Natural killer cell treated with Interleukin-12 subunit alpha and Interleukin-12 subunit beta and Interleukin-15 and Interleukin-18, amount 100 ng/mL, for 72 hours (primary cell): ENCODE measurements around the gene ZSCAN18. TPM values are rescaled to one million over a fixed set of nuclear protein-coding genes. Genes with fewer than 3 reads are reported as not detected.
A peak's percentile ranks its signal among the peaks of the same experiment; 100 is the strongest.

ENCODE experiments used
- ATAC-seq, 2 donors: fragments of 150-1000 bp; cut with Tn5 transposase in 1 of 2; sonication (Bioruptor Pico), chemical (Tn5 transposase) in 1 of 2; 2 replicates each; pipeline ENCODE4 v1.10.0; 2021
- DNase-seq: peaks from one replicate; pipeline ENCODE4 v3.0.0; 2022; ENCODE audit warnings: low spot score
- H3K27ac Mint-ChIP-seq, 2 donors: 1 replicate in 1 of 2; 2 replicates in 1 of 2; pipeline ENCODE4 v1.8.0; 2022; ENCODE audit warnings: mixed read lengths in 2 of 2, mild to moderate bottlenecking in 1 of 2, moderate library complexity in 1 of 2
- H3K27me3 Mint-ChIP-seq, 2 donors: 1 replicate in 1 of 2; 2 replicates in 1 of 2; pipeline ENCODE4 v1.8.0; 2022; ENCODE audit warnings: mixed read lengths in 2 of 2
- H3K36me3 Mint-ChIP-seq: one replicate; pipeline ENCODE4 v1.8.0; 2022; ENCODE audit warnings: mixed read lengths
- H3K4me1 Mint-ChIP-seq, 2 donors: 1 replicate in 1 of 2; 2 replicates in 1 of 2; pipeline ENCODE4 v1.8.0; 2022; ENCODE audit warnings: low read depth in 2 of 2, mixed read lengths in 2 of 2, mild to moderate bottlenecking in 1 of 2
- H3K4me3 Mint-ChIP-seq: one replicate; pipeline ENCODE4 v1.8.0; 2022; ENCODE audit warnings: mixed read lengths
- H3K9me3 Mint-ChIP-seq: 2 replicates; pipeline ENCODE4 v1.8.0; 2022; ENCODE audit warnings: mixed read lengths
- total RNA-seq, 2 donors: library from RNA; stranded (reverse); gene quantifications; one replicate each; pipeline ENCODE4 v1.2.3, GENCODE V29; 2022

ZSCAN18 gene
- total RNA-seq, 2 donors from 2014 or later: 9.7 to 22.2 TPM

GRCh38 chr19:58097349-58097748, 682 bp downstream of the ZSCAN18 start:
- peaks cover 14% of the 10 kb centered on the region for H3K36me3 Mint-ChIP-seq
- peaks cover 10% of the 10 kb centered on the region for H3K9me3 Mint-ChIP-seq
- ATAC-seq: no peak
- DNase-seq: no peak
- peak overlapping the region; percentile 60 for H3K4me3 Mint-ChIP-seq
- H3K27ac Mint-ChIP-seq: peak overlapping the region in 1 of 2 donors; percentile 64
- H3K27me3 Mint-ChIP-seq: no peaks in the 10 kb centered on the region
- H3K4me1 Mint-ChIP-seq: peaks cover 6 to 14% of the 10 kb centered on the region in 2 donors

GRCh38 chr19:58096884-58097283, 1.1 kb downstream of the ZSCAN18 start:
- H3K4me3 Mint-ChIP-seq: peak overlapping the region; percentile 60
- peaks cover 8% of the 10 kb centered on the region for H3K9me3 Mint-ChIP-seq
- DNase-seq: no peak

GRCh38 chr19:58095328-58095727, 2.7 kb downstream of the ZSCAN18 start:
- Mint-ChIP-seq H3K4me3 (no peak overlapping the region), H3K27me3 (no peaks in the 10 kb centered on the region), H3K4me1 (peaks cover 6 to 14% of the 10 kb centered on the region in 2 donors), H3K9me3 (peaks cover 8% of the 10 kb centered on the region), H3K27ac (no peak overlapping the region), H3K36me3 (peaks cover 14% of the 10 kb centered on the region)
- ATAC-seq: no peak
- DNase-seq: no peak

More at GRCh38 chr19:58096884-58097283, 1.1 kb downstream of the ZSCAN18 start:
- H3K27ac Mint-ChIP-seq: peak overlapping the region in 1 of 2 donors; percentile 64
- no peaks in the 10 kb centered on the region for H3K27me3 Mint-ChIP-seq
- ATAC-seq: no peak
- peaks cover 14% of the 10 kb centered on the region for H3K36me3 Mint-ChIP-seq
- H3K4me1 Mint-ChIP-seq: peaks cover 6 to 14% of the 10 kb centered on the region in 2 donors

- H3K36me3 Mint-ChIP-seq: peaks cover 7% of the 10 kb centered on the region
- ATAC-seq: no peak
Observed at GRCh38 chr19:58093071-58093470, 5.0 kb downstream of the ZSCAN18 start.

GRCh38 chr19:58091251-58091995, 6.6 kb downstream of the ZSCAN18 start:
- peaks cover 3% of the 10 kb centered on the region for H3K9me3 Mint-ChIP-seq
- no peak overlapping the region for H3K27ac Mint-ChIP-seq
- H3K4me1 Mint-ChIP-seq: peaks cover 0 to under 1% of the 10 kb centered on the region in 2 donors
- no peak for ATAC-seq
- H3K4me3 Mint-ChIP-seq: no peak overlapping the region
- DNase-seq: no peak
- H3K36me3 Mint-ChIP-seq: peaks cover 6% of the 10 kb centered on the region
- H3K27me3 Mint-ChIP-seq: no peaks in the 10 kb centered on the region

More at GRCh38 chr19:58093071-58093470, 5.0 kb downstream of the ZSCAN18 start:
- no peak for DNase-seq
- H3K4me1 Mint-ChIP-seq: peaks cover under 1 to 8% of the 10 kb centered on the region in 2 donors
- H3K27ac Mint-ChIP-seq: no peak overlapping the region
- no peaks in the 10 kb centered on the region for H3K27me3 Mint-ChIP-seq
- H3K4me3 Mint-ChIP-seq: no peak overlapping the region
- H3K9me3 Mint-ChIP-seq: peaks cover 3% of the 10 kb centered on the region

- H3K9me3 Mint-ChIP-seq: peaks cover 3% of the 10 kb centered on the region
- no peak overlapping the region for H3K27ac Mint-ChIP-seq
- H3K4me1 Mint-ChIP-seq: no peaks in the 10 kb centered on the region
- H3K36me3 Mint-ChIP-seq: peaks cover 6% of the 10 kb centered on the region
- ATAC-seq: no peak
- H3K27me3 Mint-ChIP-seq: no peaks in the 10 kb centered on the region
- DNase-seq: no peak
- H3K4me3 Mint-ChIP-seq: no peak overlapping the region
Observed at GRCh38 chr19:58089846-58090245, 8.2 kb downstream of the ZSCAN18 start.

- peaks cover 11% of the 10 kb centered on the region for H3K36me3 Mint-ChIP-seq
- H3K9me3 Mint-ChIP-seq: peaks cover 6% of the 10 kb centered on the region
- ATAC-seq: no peak
- no peak for DNase-seq
- no peak overlapping the region for H3K27ac Mint-ChIP-seq
- no peaks in the 10 kb centered on the region for H3K27me3 Mint-ChIP-seq
- no peaks in the 10 kb centered on the region for H3K4me1 Mint-ChIP-seq
- no peak overlapping the region for H3K4me3 Mint-ChIP-seq
Observed at GRCh38 chr19:58088521-58089052, 9.4 kb downstream of the ZSCAN18 start.

GRCh38 chr19:58086825-58087710, 11.0 kb downstream of the ZSCAN18 start:
- Mint-ChIP-seq H3K4me1 (no peaks in the 10 kb centered on the region), H3K36me3 (peaks cover 7% of the 10 kb centered on the region), H3K27me3 (no peaks in the 10 kb centered on the region), H3K27ac (no peak overlapping the region), H3K9me3 (peaks cover 4% of the 10 kb centered on the region), H3K4me3 (no peak overlapping the region)
- DNase-seq (no peak), ATAC-seq (no peak)

- Mint-ChIP-seq H3K27ac (no peak overlapping the region), H3K36me3 (peaks cover 16% of the 10 kb centered on the region), H3K27me3 (no peaks in the 10 kb centered on the region), H3K4me1 (no peaks in the 10 kb centered on the region), H3K4me3 (no peak overlapping the region), H3K9me3 (peaks cover 10% of the 10 kb centered on the region)
- DNase-seq (no peak), ATAC-seq (no peak)
Observed at GRCh38 chr19:58085348-58085875, 12.6 kb downstream of the ZSCAN18 start.

- Mint-ChIP-seq H3K9me3 (peaks cover 15% of the 10 kb centered on the region), H3K4me3 (no peak overlapping the region), H3K27ac (no peak overlapping the region), H3K27me3 (no peaks in the 10 kb centered on the region), H3K36me3 (peaks cover 21% of the 10 kb centered on the region), H3K4me1 (no peaks in the 10 kb centered on the region)
- ATAC-seq (no peak), DNase-seq (no peak)
Observed at GRCh38 chr19:58084596-58085347, 13.3 kb downstream of the ZSCAN18 start.

GRCh38 chr19:58083021-58083420, 15.0 kb downstream of the ZSCAN18 start:
- H3K27me3 Mint-ChIP-seq: no peaks in the 10 kb centered on the region
- no peak overlapping the region for H3K27ac Mint-ChIP-seq
- H3K36me3 Mint-ChIP-seq: peaks cover 21% of the 10 kb centered on the region
- no peak for ATAC-seq
- no peaks in the 10 kb centered on the region for H3K4me1 Mint-ChIP-seq
- no peak for DNase-seq
- no peak overlapping the region for H3K4me3 Mint-ChIP-seq
- peaks cover 15% of the 10 kb centered on the region for H3K9me3 Mint-ChIP-seq

- Mint-ChIP-seq H3K4me3 (no peak overlapping the region), H3K4me1 (no peaks in the 10 kb centered on the region), H3K9me3 (peaks cover 19% of the 10 kb centered on the region), H3K27ac (no peak overlapping the region), H3K36me3 (peaks cover 21% of the 10 kb centered on the region), H3K27me3 (no peaks in the 10 kb centered on the region)
- DNase-seq: no peak
- no peak for ATAC-seq
Observed at GRCh38 chr19:58079792-58080191, 18.2 kb downstream of the ZSCAN18 start.

GRCh38 chr19:58067240-58067912, 30.7 kb downstream of the ZSCAN18 start:
- Mint-ChIP-seq H3K36me3 (peaks cover 39% of the 10 kb centered on the region), H3K4me3 (no peak overlapping the region), H3K4me1 (no peaks in the 10 kb centered on the region), H3K27ac (no peak overlapping the region), H3K9me3 (peaks cover 29% of the 10 kb centered on the region), H3K27me3 (no peaks in the 10 kb centered on the region)
- no peak for DNase-seq
- ATAC-seq: no peak
